Osteocyte (in vitro differentiated cells): ENCODE measurements around the gene MMAB. TPM values are rescaled to one million over a fixed set of nuclear protein-coding genes. Genes with fewer than 3 reads are reported as not detected.

ENCODE experiments used
- DNase-seq: peaks from one replicate; pipeline ENCODE4 v3.0.0; 2021; ENCODE audit warnings: mixed read lengths; ENCODE audit not compliant: unreplicated experiment; ENCODE audit errors: extremely low spot score
- H3K27ac Mint-ChIP-seq: one replicate; pipeline ENCODE4 v1.8.0; 2021; ENCODE audit warnings: mild to moderate bottlenecking, mixed read lengths; ENCODE audit not compliant: unreplicated experiment
- H3K27me3 Mint-ChIP-seq: one replicate; pipeline ENCODE4 v1.8.0; 2021; ENCODE audit warnings: mixed read lengths; ENCODE audit not compliant: unreplicated experiment
- H3K36me3 Mint-ChIP-seq: one replicate; pipeline ENCODE4 v1.8.0; 2021; ENCODE audit warnings: mixed read lengths; ENCODE audit not compliant: unreplicated experiment
- H3K4me1 Mint-ChIP-seq: one replicate; pipeline ENCODE4 v1.8.0; 2021; ENCODE audit warnings: mixed read lengths; ENCODE audit not compliant: unreplicated experiment
- H3K4me3 Mint-ChIP-seq: one replicate; pipeline ENCODE4 v1.8.0; 2021; ENCODE audit warnings: mild to moderate bottlenecking, moderate library complexity, mixed read lengths; ENCODE audit not compliant: unreplicated experiment
- H3K9me3 Mint-ChIP-seq: one replicate; pipeline ENCODE4 v1.8.0; 2021; ENCODE audit warnings: mixed read lengths; ENCODE audit not compliant: unreplicated experiment
- total RNA-seq: library from RNA; stranded (reverse); gene quantifications from 2 replicates; pipeline ENCODE4 v1.2.1, GENCODE V29; 2021
- TF ChIP-seq, protein P1 (sequence below): fragments of 200-600 bp; sonication (generic); IDR thresholded peaks from 2 replicates; pipeline ENCODE4 v1.5.0; 2021; ENCODE audit warnings: antibody characterized with exemption, mild to moderate bottlenecking, moderate library complexity

Gene MMAB
- total RNA-seq, 1 donor from 2014 or later = 20.6 TPM

GRCh38 chr12:109525279-109525585 is 48.1 kb downstream of the MMAB start:
- H3K27ac Mint-ChIP-seq = no peak overlapping the region

GRCh38 chr12:109524466-109525278 is 48.6 kb downstream of the MMAB start:
- Mint-ChIP-seq H3K36me3 (peaks cover 50% of the 10 kb centered on the region), H3K27me3 (no peaks in the 10 kb centered on the region), H3K4me3 (no peak overlapping the region), H3K9me3 (no peaks in the 10 kb centered on the region), H3K27ac (no peak overlapping the region), H3K4me1 (no peaks in the 10 kb centered on the region)
- no peak for DNase-seq
- TF ChIP-seq, protein P1, sequence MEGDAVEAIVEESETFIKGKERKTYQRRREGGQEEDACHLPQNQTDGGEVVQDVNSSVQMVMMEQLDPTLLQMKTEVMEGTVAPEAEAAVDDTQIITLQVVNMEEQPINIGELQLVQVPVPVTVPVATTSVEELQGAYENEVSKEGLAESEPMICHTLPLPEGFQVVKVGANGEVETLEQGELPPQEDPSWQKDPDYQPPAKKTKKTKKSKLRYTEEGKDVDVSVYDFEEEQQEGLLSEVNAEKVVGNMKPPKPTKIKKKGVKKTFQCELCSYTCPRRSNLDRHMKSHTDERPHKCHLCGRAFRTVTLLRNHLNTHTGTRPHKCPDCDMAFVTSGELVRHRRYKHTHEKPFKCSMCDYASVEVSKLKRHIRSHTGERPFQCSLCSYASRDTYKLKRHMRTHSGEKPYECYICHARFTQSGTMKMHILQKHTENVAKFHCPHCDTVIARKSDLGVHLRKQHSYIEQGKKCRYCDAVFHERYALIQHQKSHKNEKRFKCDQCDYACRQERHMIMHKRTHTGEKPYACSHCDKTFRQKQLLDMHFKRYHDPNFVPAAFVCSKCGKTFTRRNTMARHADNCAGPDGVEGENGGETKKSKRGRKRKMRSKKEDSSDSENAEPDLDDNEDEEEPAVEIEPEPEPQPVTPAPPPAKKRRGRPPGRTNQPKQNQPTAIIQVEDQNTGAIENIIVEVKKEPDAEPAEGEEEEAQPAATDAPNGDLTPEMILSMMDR = no peak

More at GRCh38 chr12:109525279-109525585, 48.1 kb downstream of the MMAB start:
- no peaks in the 10 kb centered on the region for H3K9me3 Mint-ChIP-seq
- no peaks in the 10 kb centered on the region for H3K4me1 Mint-ChIP-seq
- TF ChIP-seq, protein P1 = no peak
- no peaks in the 10 kb centered on the region for H3K27me3 Mint-ChIP-seq
- no peak for DNase-seq
- H3K36me3 Mint-ChIP-seq = peaks cover 55% of the 10 kb centered on the region
- no peak overlapping the region for H3K4me3 Mint-ChIP-seq

GRCh38 chr12:109523504-109523903 is 49.8 kb downstream of the MMAB start:
- no peak for DNase-seq
- Mint-ChIP-seq H3K27me3 (no peaks in the 10 kb centered on the region), H3K4me1 (peaks cover 10% of the 10 kb centered on the region), H3K9me3 (no peaks in the 10 kb centered on the region), H3K4me3 (no peak overlapping the region), H3K36me3 (peaks cover 46% of the 10 kb centered on the region), H3K27ac (no peak overlapping the region)
- TF ChIP-seq, protein P1 = no peak

DNA sequence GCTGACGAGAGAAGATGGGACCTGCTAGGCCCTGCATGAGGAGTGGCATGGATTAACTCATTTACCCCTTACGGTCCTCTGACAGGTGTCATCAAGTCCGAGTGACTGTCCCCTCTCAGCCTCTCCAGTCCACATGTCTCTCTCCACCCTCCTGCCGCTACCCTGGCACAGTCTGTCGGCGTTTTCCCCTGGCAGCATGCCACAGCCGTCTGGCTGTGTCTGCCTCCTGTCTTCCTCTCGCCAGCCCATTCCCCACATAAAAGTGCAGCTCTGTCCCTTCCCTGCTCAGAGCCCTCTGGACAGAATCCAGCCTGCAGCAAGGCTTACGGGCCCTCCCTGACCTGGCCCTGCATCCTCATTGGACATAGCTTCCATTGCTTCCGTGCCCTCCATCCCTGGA is 50.2 kb downstream of the MMAB start:
- DNase-seq = no peak
- TF ChIP-seq, protein P1 = no peak
- H3K36me3 Mint-ChIP-seq = peaks cover 43% of the 10 kb centered on the region
- H3K4me1 Mint-ChIP-seq = peaks cover 11% of the 10 kb centered on the region
- no peaks in the 10 kb centered on the region for H3K27me3 Mint-ChIP-seq
- no peak overlapping the region for H3K27ac Mint-ChIP-seq
- no peak overlapping the region for H3K4me3 Mint-ChIP-seq
- H3K9me3 Mint-ChIP-seq = no peaks in the 10 kb centered on the region

- Mint-ChIP-seq H3K4me1 (peaks cover 11% of the 10 kb centered on the region), H3K27me3 (no peaks in the 10 kb centered on the region), H3K4me3 (no peak overlapping the region), H3K27ac (no peak overlapping the region), H3K9me3 (no peaks in the 10 kb centered on the region), H3K36me3 (peaks cover 47% of the 10 kb centered on the region)
- TF ChIP-seq, protein P1 = no peak
- DNase-seq = no peak
Measured at GRCh38 chr12:109521831-109522230, 51.5 kb downstream of the MMAB start.
